Measurements from ENCODE around the gene LHFPL2. TPM values are rescaled to one million over a fixed set of nuclear protein-coding genes. Genes with fewer than 3 reads are reported as not detected.

Gene LHFPL2
- polyA plus RNA-seq, 1 of the 3 experiments (the other 2 are of a cell fraction), result 10.4 TPM

- no peak for TF ChIP-seq FOSL2 (IDR thresholded peaks at IDR 0.05; ENCODE audit: borderline replicate concordance, low read depth)
Observed at GRCh38 chr5:78633700-78634099, 14.9 kb downstream of the LHFPL2 start (continued).

DNA sequence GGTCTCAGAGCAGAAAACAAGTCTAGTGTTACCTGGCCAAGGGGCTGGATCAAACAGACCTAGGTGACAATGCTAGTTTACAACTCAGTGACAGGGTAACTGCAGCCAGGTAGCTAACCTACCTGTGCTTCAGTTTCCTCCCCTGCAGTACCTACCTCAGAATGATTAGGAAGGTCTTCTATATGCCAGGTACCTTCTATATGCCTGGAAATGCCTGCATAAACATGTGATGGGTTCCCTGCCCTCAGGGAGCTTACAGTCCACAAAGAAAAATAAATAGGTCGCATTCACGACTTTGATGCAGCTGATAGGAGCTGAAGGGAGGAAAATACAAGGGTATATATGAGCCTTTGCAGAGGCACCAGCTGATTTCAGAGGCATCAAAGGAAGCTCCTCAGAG lies 16.1 kb downstream of the LHFPL2 start:
- ChIA-PET CTCF (interaction anchor here (0.6 to 5.6 kb wide), 8 partner anchors 14 to 334 kb away, joined by 3 to 36 read pairs (median 4); partner anchors contain the start of gene LHFPL2), POLR2A (no interaction called here)
- peaks cover 24% of the 10 kb centered on the region for H4K20me1 ChIP-seq (ENCODE audit: insufficient read depth)
- H2AFZ ChIP-seq (ENCODE audit: low read depth), result no peak overlapping the region
- H3K9me3 ChIP-seq, result no peaks in the 10 kb centered on the region
- no peaks in the 10 kb centered on the region for H3K9me2 ChIP-seq
- WGBS (ENCODE audit: low lambda C conversion rate), result 97% methylated on average over 2 of the region's 2 CpGs
- peaks cover 5% of the 10 kb centered on the region for H3F3A ChIP-seq (replicated peaks; ENCODE audit: insufficient read depth)
- no peaks in the 10 kb centered on the region for H3K27me3 ChIP-seq (ENCODE audit: insufficient read depth)
- no peak overlapping the region for H3K9ac ChIP-seq
- peaks cover 28 to 48% of the 10 kb centered on the region in 2 experiments for H3K4me1 ChIP-seq (ENCODE audit: control insufficient read depth in 1 of 2, insufficient read depth in 2 of 2, low read depth in 1 of 2, low read length in 1 of 2)
- TF ChIP-seq REST (IDR thresholded peaks at IDR 0.05; ENCODE audit: low read depth, low read length) (no peak), TEAD4 (IDR thresholded peaks at IDR 0.05; ENCODE audit: borderline replicate concordance, insufficient read depth) (no peak), TAF1 (IDR thresholded peaks at IDR 0.05; ENCODE audit: borderline replicate concordance, low read depth, low read length) (no peak), SIN3A (IDR thresholded peaks at IDR 0.05; ENCODE audit: borderline replicate concordance, low read depth, low read length) (no peak), GABPA (IDR thresholded peaks at IDR 0.05; ENCODE audit: low read depth) (no peak), MEF2A (IDR thresholded peaks at IDR 0.05; ENCODE audit: borderline replicate concordance, low read depth) (no peak), EZH2phosphoT487 (IDR thresholded peaks at IDR 0.05; ENCODE audit: borderline replicate concordance, low read depth) (no peak), ELF1 (IDR thresholded peaks at IDR 0.05) (no peak), MAX (IDR thresholded peaks at IDR 0.05; ENCODE audit: low read depth) (no peak), RCOR1 (IDR thresholded peaks at IDR 0.05; ENCODE audit: low read length) (no peak), NRF1 (IDR thresholded peaks at IDR 0.05; ENCODE audit: low read depth, low read length) (no peak), CHD2 (IDR thresholded peaks at IDR 0.05; ENCODE audit: low read length, partially characterized antibody) (no peak), IRF3 (IDR thresholded peaks at IDR 0.05; ENCODE audit: low read depth, low read length) (no peak), FOXJ3 (CRISPR knock-in tag; IDR thresholded peaks at IDR 0.05) (no peak), JUND (IDR thresholded peaks at IDR 0.05) (no peak), FOXM1 (IDR thresholded peaks at IDR 0.05; ENCODE audit: low read depth) (no peak), USF2 (IDR thresholded peaks at IDR 0.05; ENCODE audit: borderline replicate concordance, low read depth, low read length) (no peak)
- DNase-seq, result no peak
- no peak overlapping the region for H3K4me2 ChIP-seq
- H3K4me3 ChIP-seq (ENCODE audit: low read depth in 2 of 2, low read length in 1 of 2), result no peak overlapping the region
- H3K27ac ChIP-seq (ENCODE audit: low read depth in 2 of 2, low read length in 1 of 2), result no peak overlapping the region
- peaks cover 42 to 67% of the 10 kb centered on the region in 2 experiments for H3K36me3 ChIP-seq (replicated peaks in 1 of 2; ENCODE audit: control insufficient read depth in 1 of 2, insufficient read depth in 2 of 2, low read length in 1 of 2)
- peaks cover 100% of the 10 kb centered on the region for H3K79me2 ChIP-seq (ENCODE audit: insufficient read depth)
